HG02678 (cell line): ENCODE data around the gene AUTS2.

Experiments used
- ATAC-seq: cut with Tn5 transposase; IDR thresholded peaks from one replicate; pipeline ENCODE4 v1.9.1; 2021; ENCODE audit warnings: mild to moderate bottlenecking, moderate library complexity; ENCODE audit not compliant: unreplicated experiment

Gene AUTS2

GRCh38 chr7:69708857-69709256, 110.6 kb downstream of the AUTS2 start:
- ATAC-seq: no peak

GRCh38 chr7:69710768-69711438, 112.6 kb downstream of the AUTS2 start:
- no peak for ATAC-seq

- no peak for ATAC-seq
Observed at GRCh38 chr7:69714886-69715576, 116.8 kb downstream of the AUTS2 start.

DNA sequence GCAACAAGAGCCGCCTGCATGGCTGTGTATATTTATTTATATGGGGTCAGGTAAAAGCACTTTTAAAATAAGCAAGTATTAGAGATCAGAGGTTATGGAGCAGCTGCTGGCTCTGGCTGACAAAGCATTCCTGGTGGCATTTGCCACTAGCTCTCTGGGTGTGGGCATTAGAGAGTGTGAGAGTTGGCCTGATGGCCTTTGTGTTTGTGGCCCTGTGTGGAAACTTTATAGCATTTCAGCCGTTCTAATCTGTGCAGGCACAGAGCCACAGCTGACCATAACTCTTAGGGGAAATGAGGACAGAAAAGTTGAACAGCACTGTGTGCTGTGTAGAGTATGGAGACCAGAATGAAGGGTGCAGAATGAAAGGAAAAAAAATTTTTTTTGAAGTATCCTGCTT, 118.9 kb downstream of the AUTS2 start:
- ATAC-seq: no peak

GRCh38 chr7:69719717-69720116, 121.4 kb downstream of the AUTS2 start:
- no peak for ATAC-seq

DNA sequence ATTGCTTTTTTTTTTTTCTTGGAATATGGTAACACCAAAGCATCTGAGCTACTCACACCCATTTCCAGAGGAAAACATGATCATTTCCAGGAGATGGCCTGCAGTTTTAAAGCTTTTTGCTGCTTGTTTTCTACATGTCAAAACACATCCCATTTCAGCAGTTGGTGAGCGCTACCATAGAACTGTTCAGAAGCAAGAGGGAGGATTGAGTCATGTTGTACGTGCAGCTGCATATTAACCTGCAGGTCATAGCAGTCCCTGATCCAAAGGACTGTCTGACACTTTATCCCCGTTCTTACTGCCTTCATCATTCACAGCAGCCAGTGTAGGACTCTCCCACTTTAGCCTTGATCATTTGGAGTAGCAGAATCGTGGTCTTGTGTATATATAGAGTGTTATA, 124.6 kb downstream of the AUTS2 start:
- ATAC-seq: no peak

DNA sequence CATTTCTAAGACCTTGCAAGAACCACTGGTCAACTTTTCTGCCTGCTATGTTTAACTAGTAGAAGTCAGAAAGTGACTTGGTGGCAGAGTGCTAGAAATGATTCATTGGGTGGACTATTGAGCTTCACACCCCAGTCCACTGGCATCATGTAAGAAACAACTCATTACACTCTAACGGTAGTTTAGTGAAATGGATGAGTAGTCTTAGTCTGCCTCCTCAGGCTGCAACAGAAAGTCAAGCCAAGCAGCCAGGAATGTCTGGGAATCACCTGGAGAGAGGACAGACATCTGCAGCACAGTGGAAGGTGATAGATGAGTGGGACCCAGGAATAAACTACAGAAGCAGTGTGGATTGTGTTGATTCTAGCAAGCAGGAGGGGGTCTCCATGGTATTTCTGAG, 125.4 kb downstream of the AUTS2 start:
- no peak for ATAC-seq

GRCh38 chr7:69728304-69728703, 130.0 kb downstream of the AUTS2 start:
- ATAC-seq: no peak

DNA sequence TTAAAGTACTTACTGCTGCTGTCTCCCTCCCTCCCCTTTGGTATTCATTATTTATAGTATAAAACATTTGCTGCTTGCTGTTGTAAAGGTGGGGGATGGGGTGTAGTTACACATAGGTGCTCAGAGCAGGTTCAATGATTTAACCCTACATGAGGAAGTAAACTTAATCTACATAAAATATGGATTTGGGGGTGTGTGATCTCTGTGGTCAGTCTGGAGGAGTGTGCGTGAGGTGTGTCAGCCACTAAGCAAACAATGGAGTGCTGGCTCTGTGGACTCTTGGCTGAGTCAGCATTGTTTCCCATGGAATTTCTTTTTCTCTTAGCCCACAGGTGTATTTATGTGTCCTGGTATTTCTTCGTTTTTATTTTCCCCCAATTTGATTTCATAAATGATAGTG, 133.9 kb downstream of the AUTS2 start:
- ATAC-seq: no peak

DNA sequence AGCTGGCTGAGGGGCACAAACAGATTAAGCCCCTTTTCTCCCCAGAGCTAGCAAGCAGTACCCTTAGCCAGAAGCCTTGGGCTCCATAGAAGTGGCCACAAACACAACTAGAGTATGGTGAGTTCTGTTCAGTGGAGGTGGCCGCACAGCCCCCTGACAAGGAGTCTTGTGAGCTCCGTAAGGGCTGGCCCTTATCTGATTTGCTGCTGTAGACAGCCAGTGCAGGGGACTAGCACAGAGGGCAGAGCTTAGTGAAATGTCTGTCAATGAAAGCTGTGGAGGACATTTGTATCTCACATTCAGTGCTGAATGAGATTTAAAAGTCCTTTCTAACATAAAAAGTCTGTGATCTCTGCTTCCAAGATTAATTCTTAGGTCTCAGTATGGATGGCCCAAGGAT, 137.3 kb downstream of the AUTS2 start:
- ATAC-seq: no peak

DNA sequence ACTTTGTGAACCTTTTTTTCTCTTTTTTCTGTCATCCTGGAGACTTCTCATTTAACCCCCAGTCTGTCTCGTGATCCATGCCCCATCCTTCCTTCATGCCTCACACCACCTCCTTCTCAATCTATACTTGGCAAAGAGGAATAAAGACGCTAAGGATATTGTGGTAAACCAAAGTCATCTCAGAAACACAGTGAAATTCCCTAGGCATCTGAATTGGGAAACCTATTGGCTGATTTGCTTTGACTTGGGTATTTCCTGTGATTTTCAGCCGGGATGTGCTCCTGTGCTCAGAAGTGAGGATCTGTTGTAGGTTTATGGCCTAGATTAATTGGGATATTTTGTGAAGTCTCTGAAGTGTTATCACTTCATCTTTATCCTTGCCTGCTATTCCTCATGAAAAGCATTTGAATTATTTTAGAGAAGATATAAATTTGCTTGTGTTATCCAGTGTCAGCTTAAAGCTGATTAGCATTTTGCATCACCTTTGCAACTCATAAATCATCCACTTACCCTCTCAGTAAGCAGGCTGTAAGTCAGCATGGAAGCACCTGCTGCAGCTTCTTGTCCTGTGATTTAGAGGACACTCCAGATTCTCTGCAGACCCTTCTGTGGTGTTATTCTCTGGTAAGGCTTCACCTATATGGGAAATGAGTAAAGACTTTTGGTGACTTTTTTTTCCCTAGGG, 138.0 kb downstream of the AUTS2 start:
- ATAC-seq: no peak

DNA sequence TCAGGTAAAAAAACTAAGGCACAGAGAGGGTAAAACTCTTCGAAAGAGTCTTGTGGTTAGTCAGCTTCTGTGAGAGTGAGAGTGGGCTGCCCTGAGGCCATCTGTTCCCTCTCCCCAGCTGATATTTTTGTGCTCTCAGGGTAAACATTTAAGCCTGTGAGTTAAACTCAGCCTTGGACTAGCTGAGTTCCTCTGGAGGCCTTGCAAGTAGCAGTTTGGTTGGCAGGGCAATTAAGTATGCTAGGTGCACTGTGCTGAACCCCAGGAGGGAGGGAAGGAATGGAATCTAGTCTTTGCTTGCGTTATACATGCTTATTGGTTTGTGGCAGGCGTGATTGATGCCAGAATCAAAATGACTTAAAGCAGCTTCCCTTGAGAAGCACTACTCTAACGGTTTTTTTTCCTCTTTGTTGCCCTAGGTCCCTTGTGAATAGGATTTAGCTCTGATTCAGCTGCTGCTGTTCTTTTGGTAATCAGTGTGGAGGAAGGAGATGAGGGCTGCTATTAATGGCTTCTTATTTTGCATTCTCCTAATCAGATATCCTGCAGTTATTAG, 140.2 kb downstream of the AUTS2 start:
- ATAC-seq: peak; percentile 79

- ATAC-seq: peak; percentile 68
Observed at GRCh38 chr7:69739190-69739589, 140.9 kb downstream of the AUTS2 start.

DNA sequence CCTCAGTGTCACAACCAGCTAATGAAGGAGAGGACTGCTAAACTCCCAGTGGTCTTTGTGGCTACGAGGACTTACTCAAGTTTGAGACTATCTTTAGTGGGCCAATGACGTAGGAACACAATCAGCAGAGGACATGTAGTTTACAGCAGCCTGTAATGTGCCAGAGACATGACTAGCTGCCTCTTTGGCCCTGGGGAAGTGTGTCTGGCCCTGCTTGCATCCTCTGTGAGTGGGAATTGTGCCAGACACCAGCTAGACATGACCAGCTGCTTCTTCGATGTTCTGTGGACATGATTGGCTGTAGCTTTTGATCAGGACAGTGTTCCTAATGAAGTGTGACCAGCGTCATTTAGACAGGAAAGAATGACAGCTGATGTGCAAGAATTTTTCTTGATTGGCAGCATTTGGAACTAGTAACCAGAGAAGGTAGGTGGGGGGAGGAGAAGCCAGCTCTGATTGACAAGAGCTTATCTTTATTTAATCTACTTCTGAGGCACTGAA, 141.7 kb downstream of the AUTS2 start:
- ATAC-seq: peak; percentile 40

- no peak for ATAC-seq
Observed at GRCh38 chr7:69742237-69742636, 144.0 kb downstream of the AUTS2 start.

DNA sequence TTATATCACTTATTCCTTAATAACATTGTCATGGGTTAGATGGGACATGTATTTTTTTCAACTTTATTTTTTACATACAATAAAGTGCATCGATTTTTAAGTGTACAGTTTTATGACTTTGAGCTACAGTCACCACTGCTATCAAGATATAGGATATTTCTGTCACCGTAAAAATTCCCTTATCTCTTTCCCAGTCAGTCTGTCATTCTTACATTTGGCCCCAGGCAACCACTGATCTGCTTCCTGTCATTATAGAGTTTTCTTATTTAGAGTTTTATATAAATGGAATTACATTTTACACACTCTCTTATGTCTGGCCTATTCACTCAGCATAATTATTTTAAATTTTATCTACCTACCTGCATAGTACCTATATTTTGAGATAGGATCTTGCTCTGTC, 145.2 kb downstream of the AUTS2 start:
- ATAC-seq: no peak

DNA sequence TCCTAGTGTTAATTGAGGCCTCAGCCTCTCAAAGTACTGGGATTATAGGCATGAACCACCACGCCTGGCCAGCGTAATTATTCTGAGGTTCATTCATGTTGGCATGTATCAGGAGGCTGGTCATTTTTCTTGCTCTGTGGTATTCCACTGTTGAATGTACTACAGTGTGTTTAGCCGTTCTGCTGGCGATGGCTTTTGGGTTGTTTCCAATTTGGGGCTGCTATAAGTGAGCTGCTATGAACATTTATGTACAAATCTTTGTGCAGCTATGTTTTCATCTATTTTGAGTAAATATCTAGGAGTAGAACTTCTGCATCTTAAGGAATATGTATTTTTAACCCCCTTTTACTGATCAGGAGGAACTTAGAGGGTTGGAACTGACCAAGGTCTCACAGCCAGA, 145.8 kb downstream of the AUTS2 start:
- no peak for ATAC-seq

GRCh38 chr7:69746383-69746782, 148.1 kb downstream of the AUTS2 start:
- ATAC-seq: no peak

DNA sequence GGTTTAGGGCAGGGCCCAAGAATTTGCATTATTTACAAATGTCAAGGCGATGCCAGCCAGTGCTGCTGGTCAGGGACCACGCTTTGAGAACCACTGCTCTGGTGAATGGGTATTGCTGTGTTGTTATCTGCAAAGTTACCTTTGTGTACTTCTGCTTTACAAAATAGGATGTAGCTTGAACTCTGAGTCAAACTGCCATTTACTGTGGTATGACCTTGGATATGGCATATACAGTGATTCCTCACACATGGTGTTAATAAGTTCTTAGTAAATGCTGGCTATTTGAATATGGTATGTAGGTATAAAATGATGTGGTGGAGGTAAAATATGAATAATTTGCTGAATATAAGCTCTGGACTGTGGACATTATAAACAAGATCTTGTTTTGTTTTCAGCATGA, 148.9 kb downstream of the AUTS2 start:
- ATAC-seq: no peak

DNA sequence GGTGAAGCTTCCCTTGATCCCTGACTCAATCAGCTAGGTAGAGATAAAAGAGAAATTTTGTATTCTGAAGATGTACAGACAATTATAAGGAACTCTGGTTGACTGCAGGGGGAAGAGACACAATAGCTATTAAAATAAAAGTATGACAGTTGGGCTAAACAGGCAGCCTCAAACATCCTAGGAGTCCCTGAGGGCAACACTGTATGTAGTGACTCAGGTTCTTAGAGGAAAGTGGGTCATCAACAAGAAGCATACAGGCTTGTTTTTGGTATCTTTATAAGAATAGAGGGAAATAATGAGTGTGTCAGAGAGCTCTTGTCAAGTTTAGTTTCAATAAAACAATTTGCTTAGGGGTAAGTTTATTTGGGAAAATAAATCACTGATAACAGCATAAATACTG, 150.3 kb downstream of the AUTS2 start:
- ATAC-seq: no peak

GRCh38 chr7:69749372-69749979, 151.2 kb downstream of the AUTS2 start:
- ATAC-seq: no peak
